Endothelial cell of umbilical vein (primary cell): ENCODE measurements around the gene NRXN3. TPM values are rescaled to one million over a fixed set of nuclear protein-coding genes. Genes with fewer than 3 reads are reported as not detected.

Source experiments
- BruUV-seq: library from RNA; stranded (reverse); fragments of 400-500 nt; replicated peaks from 2 replicates; lab custom pipeline; 2021; lab: Mats Ljungman, UMichigan
- CTCF ChIA-PET: fragments of 300-600, 350-600 bp; sonication (Branson Sonifier 250); formaldehyde crosslinking; loops from one replicate; lab custom pipeline; 2021; ENCODE audit warnings: antibody characterized with exemption, inconsistent platforms; lab: Charles Lee
- POLR2A ChIA-PET: fragments of 300-600, 350-600 bp; sonication (Branson Sonifier 250); formaldehyde crosslinking; loops from one replicate; lab custom pipeline; 2021; ENCODE audit warnings: antibody characterized with exemption, inconsistent platforms; lab: Charles Lee
- DNase-seq: peaks from one replicate; pipeline ENCODE4 v3.0.0-alpha.2; 2011; ENCODE audit warnings: low read depth, low spot score
- FAIRE-seq: peaks from 2 replicates; lab custom pipeline; 2011; peaks lifted over from hg19 to GRCh38; lab: Jason Lieb, UNC
- H2AFZ ChIP-seq: 2 replicates; pipeline ENCODE4 v1.6.0; 2012; ENCODE audit warnings: low read depth, low read length, control low read depth, inconsistent platforms
- H3K27ac ChIP-seq: 2 replicates; pipeline ENCODE4 v1.5.1; 2011; ENCODE audit warnings: low read depth, mild to moderate bottlenecking, control low read depth, low read length, moderate library complexity; ENCODE audit not compliant: insufficient read depth
- H3K27me3 ChIP-seq, 2 experiments: 2 replicates each; pipeline versions ENCODE4 v1.6.0 to v1.6.1; 2011; ENCODE audit warnings: low read length in 2 of 2, mixed read lengths in 1 of 2; ENCODE audit not compliant: control insufficient read depth in 2 of 2, insufficient read depth in 2 of 2
- H3K36me3 ChIP-seq, 2 experiments: 2 replicates in 1 of 2; 3 replicates in 1 of 2; pipeline ENCODE4 v1.5.1; 2011; ENCODE audit warnings: low read length in 2 of 2, mild to moderate bottlenecking in 1 of 2, moderate library complexity in 1 of 2; ENCODE audit not compliant: control insufficient read depth in 2 of 2, insufficient read depth in 2 of 2; ENCODE audit errors: extremely low read depth in 1 of 2
- H3K4me1 ChIP-seq: 3 replicates; pipeline ENCODE4 v1.5.1; 2011; ENCODE audit warnings: mild to moderate bottlenecking, low read length; ENCODE audit not compliant: control insufficient read depth, insufficient read depth; ENCODE audit errors: extremely low read depth
- H3K4me2 ChIP-seq: 2 replicates; pipeline ENCODE4 v1.6.1; 2011; ENCODE audit warnings: low read length, control low read depth, mixed read lengths; ENCODE audit not compliant: insufficient read depth
- H3K4me3 ChIP-seq, 3 experiments: fragments of 200-600 bp in 1 of 3; sonication (generic), shearing (Covaris generic) in 1 of 3; replicated peaks in 1 of 3; 2 replicates each; pipeline ENCODE4 v1.5.1; 2011 to 2016; ENCODE audit warnings: control low read depth in 3 of 3, low read length in 3 of 3, mild to moderate bottlenecking in 2 of 3, inconsistent platforms in 1 of 3, low read depth in 1 of 3, moderate library complexity in 1 of 3; ENCODE audit not compliant: insufficient read depth in 1 of 3
- H3K79me2 ChIP-seq: 2 replicates; pipeline ENCODE4 v1.6.0; 2012; ENCODE audit warnings: low read length, inconsistent platforms; ENCODE audit not compliant: control insufficient read depth, insufficient read depth
- H3K9ac ChIP-seq: replicated peaks from 2 replicates; pipeline ENCODE3; 2011; ENCODE audit warnings: low read length, control low read depth; ENCODE audit not compliant: insufficient read depth; ENCODE audit errors: extremely low read depth
- H3K9me1 ChIP-seq: replicated peaks from 3 replicates; pipeline ENCODE4 v1.6.0; 2011; ENCODE audit warnings: mild to moderate bottlenecking, low read length; ENCODE audit not compliant: control insufficient read depth, insufficient read depth; ENCODE audit errors: extremely low read depth
- H3K9me3 ChIP-seq: replicated peaks from 2 replicates; pipeline ENCODE4 v1.5.1; 2012; ENCODE audit warnings: low read length, inconsistent platforms; ENCODE audit not compliant: control insufficient read depth, insufficient read depth
- H4K20me1 ChIP-seq: replicated peaks from 2 replicates; pipeline ENCODE3; 2011; ENCODE audit warnings: mild to moderate bottlenecking, low read length; ENCODE audit not compliant: control insufficient read depth, insufficient read depth; ENCODE audit errors: extremely low read depth
- EZH2 ChIP-seq: IDR thresholded peaks from 2 replicates; pipeline ENCODE4 v1.6.1; 2012; ENCODE audit warnings: borderline replicate concordance, low read depth, mild to moderate bottlenecking, moderate library complexity, low read length, inconsistent platforms; ENCODE audit not compliant: severe bottlenecking
- FOS ChIP-seq: IDR thresholded peaks from 2 replicates; pipeline ENCODE4 v1.6.1; 2011; ENCODE audit warnings: mild to moderate bottlenecking, low read length, moderate library complexity, borderline replicate concordance; ENCODE audit not compliant: insufficient read depth
- JUN ChIP-seq: IDR thresholded peaks from 2 replicates; pipeline ENCODE4 v1.6.1; 2011; ENCODE audit warnings: borderline replicate concordance, low read depth; ENCODE audit not compliant: insufficient read length, insufficient read depth
- MYC ChIP-seq: IDR thresholded peaks from one replicate; pipeline ENCODE4 v1.6.1; 2011; ENCODE audit warnings: mild to moderate bottlenecking, low read depth, low read length
- POLR2A ChIP-seq: IDR thresholded peaks from 2 replicates; pipeline ENCODE4 v1.6.1; 2012; ENCODE audit warnings: low read depth, mild to moderate bottlenecking, control low read depth, low read length
- POLR2AphosphoS5 ChIP-seq: IDR thresholded peaks from 2 replicates; pipeline ENCODE4 v1.6.1; 2012; ENCODE audit warnings: low read depth, mild to moderate bottlenecking, control low read depth, low read length, moderate library complexity; ENCODE audit not compliant: insufficient read depth
- dilution Hi-C: fragments of 300-500 bp; cut with MboI; formaldehyde crosslinking; loops from one replicate; pipeline ENCODE4 v1.15.0; 2019; ENCODE audit warnings: low sequenced_read_pairs; ENCODE audit not compliant: extremely low pct_ligation_motif_present
- intact Hi-C: fragments of 100-400 bp; cut with micrococcal nuclease; formaldehyde crosslinking; loops from one replicate; pipeline ENCODE4 v1.10.0; 2022
- polyA plus RNA-seq, 4 experiments: library from polyadenylated mRNA; depleted of rRNA in 3 of 4; stranded (reverse) in 3 of 4; unstranded in 1 of 4; fragments of >200 nt; gene quantifications; 2 replicates each; pipeline versions ENCODE4 v1.2.1 to v1.2.3, GENCODE V29; 2011 to 2012; ENCODE audit warnings: missing spikeins in 1 of 4
- total RNA-seq: library from RNA; stranded (reverse); gene quantifications from 2 replicates; pipeline ENCODE4 v1.2.3, GENCODE V29; 2021
- TF ChIP-seq, protein P1 (sequence below), 2 donors: IDR thresholded peaks; 1 replicate in 1 of 2; 2 replicates in 1 of 2; pipeline ENCODE4 v1.5.1; 2011; ENCODE audit warnings: low read length in 2 of 2, mild to moderate bottlenecking in 2 of 2, moderate library complexity in 2 of 2, control low read depth in 1 of 2, inconsistent platforms in 1 of 2, low read depth in 1 of 2; ENCODE audit not compliant: insufficient read depth in 1 of 2; ENCODE audit errors: extremely low read depth in 1 of 2
- TF ChIP-seq, protein P2 (sequence below): IDR thresholded peaks from 2 replicates; pipeline ENCODE4 v1.6.1; 2011; ENCODE audit not compliant: insufficient read depth, insufficient read length

Gene NRXN3
- total and polyA plus RNA-seq, 2 donors (not counting 3 experiments of a cell fraction or from before 2014, with no cell fraction given) = 0.72 to 4.2 TPM

DNA sequence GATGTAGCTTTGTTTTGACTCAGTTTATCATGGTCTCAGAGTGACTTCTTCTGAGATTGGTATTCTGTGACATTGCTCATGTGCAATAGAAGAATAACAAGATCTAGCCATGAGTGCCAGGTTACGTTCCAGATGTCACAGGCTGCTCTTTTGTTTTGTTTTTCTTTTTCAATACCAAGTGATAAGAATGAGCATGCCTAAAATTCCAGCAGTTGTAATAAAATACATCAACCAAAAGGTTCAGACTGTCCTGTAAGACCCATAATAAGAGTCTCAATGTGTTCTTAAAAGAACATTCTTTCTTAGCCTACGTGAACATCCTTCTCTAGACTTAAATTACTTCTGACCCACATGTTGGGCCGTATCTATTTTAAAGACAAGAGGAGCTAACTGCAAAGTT, 1371.9 kb downstream of the NRXN3 start:
- dilution Hi-C loops = no loop called here

More for the DNA sequence above, 1371.9 kb downstream of the NRXN3 start:
- no peak overlapping the region for H3K9ac ChIP-seq
- no peak overlapping the region for H3K4me3 ChIP-seq
- no peaks in the 10 kb centered on the region for H3K36me3 ChIP-seq
- no peaks in the 10 kb centered on the region for H4K20me1 ChIP-seq
- DNase-seq = no peak
- ChIA-PET POLR2A (no interaction called here), CTCF (interaction anchor here (0.7 kb wide), 1 partner anchor 608 kb away, joined by 4 read pairs; no protein-coding TSS in a partner anchor)
- H3K79me2 ChIP-seq = no peaks in the 10 kb centered on the region
- H3K4me1 ChIP-seq = no peaks in the 10 kb centered on the region
- intact Hi-C loops = loop anchor here (2.0 to 5.0 kb wide), 2 partner anchors 265 to 607 kb away; no protein-coding TSS in a partner anchor
- H3K9me1 ChIP-seq = no peaks in the 10 kb centered on the region
- H3K27ac ChIP-seq = no peak overlapping the region
- no peak overlapping the region for H3K4me2 ChIP-seq
- no peak for FAIRE-seq
- H3K9me3 ChIP-seq = no peaks in the 10 kb centered on the region
- no peak overlapping the region for H2AFZ ChIP-seq
- BruUV-seq = no TSS peak
- no peaks in the 10 kb centered on the region for H3K27me3 ChIP-seq
- TF ChIP-seq POLR2AphosphoS5 (no peak), POLR2A (no peak), EZH2 (no peak), MYC (no peak), FOS (no peak), JUN (no peak)
- TF ChIP-seq, protein P1, sequence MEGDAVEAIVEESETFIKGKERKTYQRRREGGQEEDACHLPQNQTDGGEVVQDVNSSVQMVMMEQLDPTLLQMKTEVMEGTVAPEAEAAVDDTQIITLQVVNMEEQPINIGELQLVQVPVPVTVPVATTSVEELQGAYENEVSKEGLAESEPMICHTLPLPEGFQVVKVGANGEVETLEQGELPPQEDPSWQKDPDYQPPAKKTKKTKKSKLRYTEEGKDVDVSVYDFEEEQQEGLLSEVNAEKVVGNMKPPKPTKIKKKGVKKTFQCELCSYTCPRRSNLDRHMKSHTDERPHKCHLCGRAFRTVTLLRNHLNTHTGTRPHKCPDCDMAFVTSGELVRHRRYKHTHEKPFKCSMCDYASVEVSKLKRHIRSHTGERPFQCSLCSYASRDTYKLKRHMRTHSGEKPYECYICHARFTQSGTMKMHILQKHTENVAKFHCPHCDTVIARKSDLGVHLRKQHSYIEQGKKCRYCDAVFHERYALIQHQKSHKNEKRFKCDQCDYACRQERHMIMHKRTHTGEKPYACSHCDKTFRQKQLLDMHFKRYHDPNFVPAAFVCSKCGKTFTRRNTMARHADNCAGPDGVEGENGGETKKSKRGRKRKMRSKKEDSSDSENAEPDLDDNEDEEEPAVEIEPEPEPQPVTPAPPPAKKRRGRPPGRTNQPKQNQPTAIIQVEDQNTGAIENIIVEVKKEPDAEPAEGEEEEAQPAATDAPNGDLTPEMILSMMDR (IDR thresholded peaks at IDR 0.05; ENCODE audit: extremely low read depth in 1 of 2, insufficient read depth in 1 of 2, low read depth in 1 of 2, low read length in 2 of 2) = no peak
- TF ChIP-seq, protein P2, sequence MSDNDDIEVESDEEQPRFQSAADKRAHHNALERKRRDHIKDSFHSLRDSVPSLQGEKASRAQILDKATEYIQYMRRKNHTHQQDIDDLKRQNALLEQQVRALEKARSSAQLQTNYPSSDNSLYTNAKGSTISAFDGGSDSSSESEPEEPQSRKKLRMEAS = no peak
